ENCODE measurements around the gene DISC1. TPM values are rescaled to one million over a fixed set of nuclear protein-coding genes. Genes with fewer than 3 reads are reported as not detected.

The DISC1 gene
- total RNA-seq, 2 experiments from 2014 or later, result 19.8 to 20.0 TPM

- H3K27ac Mint-ChIP-seq, result no peak overlapping the region
- no peak overlapping the region for H3K27ac ChIP-seq (ENCODE audit: low read depth in 1 of 2, low read length in 2 of 2)
- no peak for DNase-seq
- H3K36me3 ChIP-seq (ENCODE audit: insufficient read depth, low read length), result no peaks in the 10 kb centered on the region
- no peak for TF ChIP-seq CTCF (IDR thresholded peaks at IDR 0.05)
- no peaks in the 10 kb centered on the region for H3K27me3 ChIP-seq (ENCODE audit: control insufficient read depth in 1 of 2, insufficient read depth in 2 of 2, low read length in 2 of 2)
- intact Hi-C loops (cut with DNase I, micrococcal nuclease), result no loop called here
- peaks cover 21% of the 10 kb centered on the region for H3K4me1 Mint-ChIP-seq (ENCODE audit: low read depth)
- no peaks in the 10 kb centered on the region for H3K4me1 ChIP-seq (ENCODE audit: insufficient read depth, low read length)
- peaks cover 8 to 22% of the 10 kb centered on the region in 2 experiments for H3K9me3 ChIP-seq (ENCODE audit: control insufficient read depth in 1 of 2, insufficient read depth in 1 of 2, low read length in 2 of 2)
- H3K4me3 ChIP-seq (ENCODE audit: low read length), result no peak overlapping the region
- peaks cover 25% of the 10 kb centered on the region for H3K9me3 Mint-ChIP-seq
- no peak for ATAC-seq (ENCODE audit: poor library complexity)
- no peak overlapping the region for H3K4me3 Mint-ChIP-seq
- CTCF ChIA-PET, result no interaction called here
- peaks cover 74% of the 10 kb centered on the region for H3K36me3 Mint-ChIP-seq (ENCODE audit: low read depth)
- no peaks in the 10 kb centered on the region for H3K27me3 Mint-ChIP-seq
- POLR2A ChIA-PET, result interaction anchor here (1.6 kb wide), 1 partner anchor 10 kb away, joined by 5 read pairs; no protein-coding TSS in a partner anchor
Measured at GRCh38 chr1:231665726-231666125, 39.1 kb downstream of the DISC1 start.

GRCh38 chr1:231666220-231666936 is 39.8 kb downstream of the DISC1 start:
- Mint-ChIP-seq H3K4me1 (ENCODE audit: low read depth) (peaks cover 21% of the 10 kb centered on the region), H3K27ac (no peak overlapping the region), H3K9me3 (peaks cover 25% of the 10 kb centered on the region), H3K4me3 (no peak overlapping the region), H3K27me3 (no peaks in the 10 kb centered on the region), H3K36me3 (ENCODE audit: low read depth) (peaks cover 74% of the 10 kb centered on the region)
- no peak overlapping the region for H3K4me3 ChIP-seq (ENCODE audit: low read length)
- no peaks in the 10 kb centered on the region for H3K27me3 ChIP-seq (ENCODE audit: control insufficient read depth in 1 of 2, insufficient read depth in 2 of 2, low read length in 2 of 2)
- peaks cover 8 to 24% of the 10 kb centered on the region in 2 experiments for H3K9me3 ChIP-seq (ENCODE audit: control insufficient read depth in 1 of 2, insufficient read depth in 1 of 2, low read length in 2 of 2)
- ATAC-seq (ENCODE audit: poor library complexity), result no peak
- no peak for DNase-seq
- ChIA-PET POLR2A (interaction anchor here (1.1 to 1.6 kb wide), 2 partner anchors 10 to 35 kb away, joined by 3 to 5 read pairs; no protein-coding TSS in a partner anchor), CTCF (interaction anchor here (0.7 to 1.1 kb wide), 2 partner anchors 91 to 184 kb away, joined by 3 read pairs; no protein-coding TSS in a partner anchor)
- H3K36me3 ChIP-seq (ENCODE audit: insufficient read depth, low read length), result no peaks in the 10 kb centered on the region
- no peak for TF ChIP-seq CTCF (IDR thresholded peaks at IDR 0.05)
- no peak overlapping the region for H3K27ac ChIP-seq (ENCODE audit: low read depth in 1 of 2, low read length in 2 of 2)
- intact Hi-C loops (cut with DNase I, micrococcal nuclease), result no loop called here
- no peaks in the 10 kb centered on the region for H3K4me1 ChIP-seq (ENCODE audit: insufficient read depth, low read length)

GRCh38 chr1:231666937-231667608 is 40.5 kb downstream of the DISC1 start:
- no peak for DNase-seq
- no peak for ATAC-seq (ENCODE audit: poor library complexity)
- H3K4me1 ChIP-seq (ENCODE audit: insufficient read depth, low read length), result no peaks in the 10 kb centered on the region
- Mint-ChIP-seq H3K27me3 (no peaks in the 10 kb centered on the region), H3K36me3 (ENCODE audit: low read depth) (peaks cover 76% of the 10 kb centered on the region), H3K4me1 (ENCODE audit: low read depth) (peaks cover 24% of the 10 kb centered on the region), H3K27ac (no peak overlapping the region), H3K4me3 (no peak overlapping the region), H3K9me3 (peaks cover 23% of the 10 kb centered on the region)
- no peaks in the 10 kb centered on the region for H3K27me3 ChIP-seq (ENCODE audit: control insufficient read depth in 1 of 2, insufficient read depth in 2 of 2, low read length in 2 of 2)
- no peak overlapping the region for H3K27ac ChIP-seq (ENCODE audit: low read depth in 1 of 2, low read length in 2 of 2)
- no peaks in the 10 kb centered on the region for H3K36me3 ChIP-seq (ENCODE audit: insufficient read depth, low read length)
- no peak overlapping the region for H3K4me3 ChIP-seq (ENCODE audit: low read length)
- no peak for TF ChIP-seq CTCF (IDR thresholded peaks at IDR 0.05)
- intact Hi-C loops (cut with DNase I, micrococcal nuclease), result no loop called here
- ChIA-PET CTCF (interaction anchor here (1.1 kb wide), 2 partner anchors 14 to 90 kb away, joined by 3 read pairs; no protein-coding TSS in a partner anchor), POLR2A (interaction anchor here (1.1 kb wide), 1 partner anchor 36 kb away, joined by 3 read pairs; no protein-coding TSS in a partner anchor)
- H3K9me3 ChIP-seq (ENCODE audit: control insufficient read depth in 1 of 2, insufficient read depth in 1 of 2, low read length in 2 of 2), result peaks cover 5 to 23% of the 10 kb centered on the region in 2 experiments

All from CD4-positive, alpha-beta T cell (primary cell).